GM19328 (cell line): Measurements from ENCODE around the gene PSME2.

ENCODE experiments used
- ATAC-seq: cut with Tn5 transposase; IDR thresholded peaks from one replicate; pipeline ENCODE4 v1.9.1; 2021; ENCODE audit warnings: mild to moderate bottlenecking, moderate library complexity; ENCODE audit not compliant: unreplicated experiment

PSME2 gene

GRCh38 chr14:24146453-24146977 lies at the start of gene PSME2:
PSME2 (minus strand) TSS chr14:24146610; CDS start chr14:24146581, 29 bp downstream.
- ATAC-seq, result peak; percentile 57

- peak; percentile 82 for ATAC-seq
Observed at GRCh38 chr14:24195186-24196070, 49.0 kb upstream of the PSME2 start, which contains the start of gene TM9SF1. TM9SF1 (minus strand) TSS chr14:24195441; CDS start chr14:24195019, 422 bp downstream.

GRCh38 chr14:24194873-24195185 lies 48.4 kb upstream of the PSME2 start:
- ATAC-seq, result no peak

- ATAC-seq, result no peak
Observed at GRCh38 chr14:24194186-24194872, 47.9 kb upstream of the PSME2 start.

GRCh38 chr14:24192933-24193332 lies 46.5 kb upstream of the PSME2 start:
- no peak for ATAC-seq

- no peak for ATAC-seq
Observed at GRCh38 chr14:24190416-24190815, 44.0 kb upstream of the PSME2 start.

- ATAC-seq, result no peak
Observed at GRCh38 chr14:24189460-24189859, 43.0 kb upstream of the PSME2 start.

GRCh38 chr14:24189059-24189375 lies 42.6 kb upstream of the PSME2 start:
- ATAC-seq, result no peak

GRCh38 chr14:24188251-24189058 lies 42.0 kb upstream of the PSME2 start, which contains the start of gene IPO4:
IPO4 (minus strand) TSS chr14:24188816; CDS start chr14:24188787, 29 bp downstream.
- ATAC-seq, result peak; percentile 88

- no peak for ATAC-seq
Observed at GRCh38 chr14:24187539-24187915, 41.1 kb upstream of the PSME2 start.

- ATAC-seq, result no peak
Observed at GRCh38 chr14:24186831-24187538, 40.6 kb upstream of the PSME2 start.

GRCh38 chr14:24185741-24186140 lies 39.3 kb upstream of the PSME2 start:
- ATAC-seq, result no peak

- no peak for ATAC-seq
Observed at GRCh38 chr14:24185026-24185425, 38.6 kb upstream of the PSME2 start.

- no peak for ATAC-seq
Observed at GRCh38 chr14:24184104-24184970, 37.9 kb upstream of the PSME2 start.

GRCh38 chr14:24183014-24183481 lies 36.6 kb upstream of the PSME2 start:
- no peak for ATAC-seq

GRCh38 chr14:24182110-24182882 lies 35.9 kb upstream of the PSME2 start:
- ATAC-seq, result no peak

- no peak for ATAC-seq
Observed at GRCh38 chr14:24181371-24182077, 35.1 kb upstream of the PSME2 start.
